HEK293T (cell line): Measurements from ENCODE around the gene ARHGEF6.

Experiments
- FOXA1 ChIP-seq: fragments of 450-650 bp; IDR thresholded peaks from 2 replicates; pipeline ENCODE4 v1.6.1; 2016; ENCODE audit warnings: mild to moderate bottlenecking
- SP1 ChIP-seq: fragments of 450-650 bp; IDR thresholded peaks from 2 replicates; pipeline ENCODE4 v1.6.1; 2017
- TARDBP ChIP-seq: fragments of 450-650 bp; IDR thresholded peaks from 2 replicates; pipeline ENCODE4 v1.6.1; 2016

DNA sequence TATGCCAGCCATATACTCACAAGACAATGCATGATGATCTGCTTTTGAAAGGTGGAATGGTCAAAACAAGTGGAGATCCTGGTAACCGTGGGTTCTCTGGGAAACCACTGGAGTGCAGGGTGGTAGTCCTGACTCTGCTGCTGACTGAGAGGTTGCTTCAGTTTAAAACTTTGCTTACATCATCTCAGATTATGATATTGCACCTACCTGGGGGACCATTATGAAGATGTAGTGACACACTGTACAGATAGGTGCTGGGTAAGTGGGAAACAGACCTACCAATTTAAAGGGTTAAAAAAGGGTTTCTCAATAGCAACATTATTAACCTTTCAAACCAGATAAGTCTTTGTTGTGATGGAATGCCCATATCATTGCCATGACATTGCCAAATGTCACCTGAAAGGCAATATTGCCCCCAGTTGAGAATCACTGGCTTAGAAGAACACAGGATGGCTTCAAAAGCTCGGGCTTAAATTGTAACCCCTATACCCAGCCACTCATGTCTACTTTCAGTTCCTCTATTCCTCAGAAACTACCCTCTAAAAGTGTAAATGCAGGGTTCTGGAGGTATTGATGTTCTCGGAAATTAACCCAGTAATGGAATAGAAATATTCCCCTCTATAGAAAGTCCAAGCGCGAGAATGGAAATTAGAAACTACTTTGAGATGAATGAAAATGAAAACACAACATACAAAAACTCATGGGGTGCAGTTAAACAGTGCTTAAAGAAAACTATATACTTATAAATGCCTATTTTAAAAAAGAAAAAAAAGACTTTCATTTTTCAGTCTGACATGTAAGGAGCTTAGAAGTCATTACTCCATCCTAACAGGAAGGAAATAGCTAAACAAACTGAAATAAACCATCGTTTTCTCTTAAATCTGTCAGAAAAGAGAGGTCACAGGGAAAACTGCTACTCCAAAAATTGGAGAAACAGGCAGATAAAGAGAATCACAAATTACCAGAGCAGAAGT, 65.8 kb downstream of the ARHGEF6 start:
- TF ChIP-seq SP1 = no peak
- no peak for TF ChIP-seq FOXA1
- no peak for TF ChIP-seq TARDBP
